NCI-H1436 (cell line): ENCODE data around the gene WASF2.
A peak's percentile ranks its signal among the peaks of the same experiment; 100 is the strongest.
"Not testable (repeated sequence)": the region's sequence is repeated elsewhere in the genome, so short reads cannot be mapped to it uniquely, and the experiment has no call there.

Experiments
- DNase-seq: peaks from one replicate; lab custom pipeline; 2025; lab: John Stamatoyannopoulos, UW

The WASF2 gene

GRCh38 chr1:27496604-27497155 lies 6.7 kb upstream of the WASF2 start:
- DNase-seq: peak; percentile 34

- no peak for DNase-seq
Observed at GRCh38 chr1:27492796-27493195, 2.8 kb upstream of the WASF2 start.

- no peak for DNase-seq
Observed at GRCh38 chr1:27491748-27492700, 2.1 kb upstream of the WASF2 start.

GRCh38 chr1:27489501-27489972 lies 430 bp downstream of the WASF2 start:
- no peak for DNase-seq

- DNase-seq: no peak
Observed at GRCh38 chr1:27487966-27488884, 1.7 kb downstream of the WASF2 start.

- DNase-seq: no peak
Observed at GRCh38 chr1:27485363-27485762, 4.6 kb downstream of the WASF2 start.

GRCh38 chr1:27483659-27484058 lies 6.3 kb downstream of the WASF2 start:
- DNase-seq: no peak

- no peak for DNase-seq
Observed at GRCh38 chr1:27481994-27482620, 7.9 kb downstream of the WASF2 start.

- DNase-seq: no peak
Observed at GRCh38 chr1:27478098-27478497, 11.9 kb downstream of the WASF2 start.

GRCh38 chr1:27476237-27476636 lies 13.7 kb downstream of the WASF2 start:
- DNase-seq: no peak

- DNase-seq: no peak
Observed at GRCh38 chr1:27475720-27476119, 14.2 kb downstream of the WASF2 start.

- DNase-seq: no peak
Observed at GRCh38 chr1:27473755-27474154, 16.2 kb downstream of the WASF2 start.

- not testable (repeated sequence) for DNase-seq
Observed at GRCh38 chr1:27472098-27472497, 17.9 kb downstream of the WASF2 start.

- DNase-seq: no peak
Observed at GRCh38 chr1:27471477-27471876, 18.5 kb downstream of the WASF2 start.

- no peak for DNase-seq
Observed at GRCh38 chr1:27469334-27469733, 20.6 kb downstream of the WASF2 start.

- DNase-seq: not testable (repeated sequence)
Observed at GRCh38 chr1:27468378-27468777, 21.6 kb downstream of the WASF2 start.

GRCh38 chr1:27464926-27465647 lies 24.9 kb downstream of the WASF2 start:
- no peak for DNase-seq

GRCh38 chr1:27463916-27464315 lies 26.1 kb downstream of the WASF2 start:
- DNase-seq: not testable (repeated sequence)

GRCh38 chr1:27458521-27458920 lies 31.4 kb downstream of the WASF2 start:
- not testable (repeated sequence) for DNase-seq

- no peak for DNase-seq
Observed at GRCh38 chr1:27455139-27455811, 34.7 kb downstream of the WASF2 start.
